GM18861 (cell line): ENCODE results near the gene RND3.
A peak's percentile ranks its signal among the peaks of the same experiment; 100 is the strongest.

Source experiments
- ATAC-seq: cut with Tn5 transposase; IDR thresholded peaks from one replicate; pipeline ENCODE4 v1.9.1; 2021; ENCODE audit not compliant: unreplicated experiment

Gene RND3, protein sequence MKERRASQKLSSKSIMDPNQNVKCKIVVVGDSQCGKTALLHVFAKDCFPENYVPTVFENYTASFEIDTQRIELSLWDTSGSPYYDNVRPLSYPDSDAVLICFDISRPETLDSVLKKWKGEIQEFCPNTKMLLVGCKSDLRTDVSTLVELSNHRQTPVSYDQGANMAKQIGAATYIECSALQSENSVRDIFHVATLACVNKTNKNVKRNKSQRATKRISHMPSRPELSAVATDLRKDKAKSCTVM

GRCh38 chr2:150487537-150488429 lies at the start of gene RND3:
RND3 (minus strand) TSS chr2:150487667; CDS start chr2:150487417, 250 bp downstream.
- peak; percentile 69 for ATAC-seq

DNA sequence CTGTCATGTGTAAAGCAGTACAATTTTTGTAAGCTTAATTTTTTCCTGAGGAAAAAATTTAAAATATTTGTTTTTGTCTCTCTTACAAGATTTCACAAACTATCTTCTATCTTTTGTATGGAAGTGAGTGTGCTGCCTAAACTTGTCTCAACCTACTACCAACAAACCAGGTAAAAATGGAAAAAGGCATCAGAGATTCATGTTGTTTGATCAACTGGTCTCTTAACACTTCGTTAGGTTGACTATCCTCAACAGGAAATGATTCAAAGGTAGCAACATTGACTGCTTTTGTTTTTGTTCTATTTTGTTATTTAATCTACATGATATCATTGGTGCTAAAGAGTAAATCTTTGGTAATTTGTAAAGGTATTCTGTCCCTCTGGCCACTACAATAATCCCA lies 47.7 kb upstream of the RND3 start:
- ATAC-seq, result no peak

- no peak for ATAC-seq
These were observed 45.4 kb upstream of the RND3 start for GRCh38 chr2:150532879-150533278.

- ATAC-seq, result no peak
These were observed 44.6 kb upstream of the RND3 start for GRCh38 chr2:150532020-150532419.

DNA sequence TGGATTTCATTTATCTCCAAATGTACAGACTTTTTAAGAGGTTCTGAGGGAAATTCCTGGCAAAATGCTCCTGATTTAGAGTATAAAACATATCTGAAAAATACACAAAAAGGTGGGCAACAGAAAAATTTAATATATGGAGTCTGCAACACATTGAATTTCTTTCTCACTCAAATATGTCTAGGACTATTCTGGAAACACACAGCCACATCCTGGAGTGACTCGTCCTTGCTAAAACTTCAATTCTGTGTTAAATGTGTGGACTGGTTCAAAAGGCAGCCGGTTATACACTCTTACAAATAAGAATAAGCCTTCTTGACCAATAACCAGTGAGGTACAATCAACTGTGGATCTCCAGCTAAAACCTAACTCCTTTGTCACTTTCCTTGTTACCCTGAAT lies 44.1 kb upstream of the RND3 start:
- no peak for ATAC-seq

GRCh38 chr2:150530168-150530567 lies 42.7 kb upstream of the RND3 start:
- no peak for ATAC-seq

DNA sequence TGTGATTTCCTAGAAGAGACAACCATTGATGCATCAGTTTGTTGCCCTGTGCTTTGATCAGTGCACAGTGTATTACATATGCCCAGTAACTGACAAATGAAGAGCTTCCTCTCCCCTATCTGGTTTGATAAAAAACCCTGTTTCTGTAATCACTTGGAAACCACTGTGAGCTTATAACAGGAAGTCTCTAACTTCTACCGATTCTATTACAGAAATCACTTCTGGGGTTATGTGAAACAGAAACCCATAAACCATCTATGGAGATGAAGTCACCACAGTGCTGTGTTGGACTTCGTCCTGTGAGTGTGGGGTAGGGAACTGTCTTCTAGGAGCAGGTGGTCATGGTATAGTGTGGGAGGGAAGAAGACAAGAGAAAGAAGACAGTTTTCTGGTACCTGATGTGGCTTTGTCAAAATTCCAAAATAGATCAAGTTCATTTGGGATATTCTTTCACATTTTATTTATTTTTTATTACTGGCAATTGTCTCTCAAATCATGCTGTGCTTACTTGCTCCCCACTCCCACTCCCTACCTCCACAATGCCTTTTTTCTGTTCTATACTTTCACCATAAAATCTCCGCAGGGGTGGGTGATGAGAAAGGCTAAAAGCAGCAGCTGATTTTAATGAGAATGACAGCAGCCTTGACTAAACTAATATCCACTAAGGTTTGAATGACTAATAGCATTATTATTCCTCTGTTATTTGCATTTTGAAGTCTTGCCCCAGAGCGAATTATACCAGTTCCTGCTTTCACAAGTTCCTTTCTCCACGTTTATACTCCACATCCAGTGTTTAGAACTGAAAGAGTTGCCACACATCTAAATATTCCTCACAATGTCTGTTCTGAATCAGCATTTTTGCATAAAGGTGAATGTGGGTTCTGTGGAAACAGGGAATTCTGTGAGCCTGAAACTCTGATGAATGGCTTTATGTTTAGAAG lies 41.7 kb upstream of the RND3 start:
- ATAC-seq, result peak; percentile 96

DNA sequence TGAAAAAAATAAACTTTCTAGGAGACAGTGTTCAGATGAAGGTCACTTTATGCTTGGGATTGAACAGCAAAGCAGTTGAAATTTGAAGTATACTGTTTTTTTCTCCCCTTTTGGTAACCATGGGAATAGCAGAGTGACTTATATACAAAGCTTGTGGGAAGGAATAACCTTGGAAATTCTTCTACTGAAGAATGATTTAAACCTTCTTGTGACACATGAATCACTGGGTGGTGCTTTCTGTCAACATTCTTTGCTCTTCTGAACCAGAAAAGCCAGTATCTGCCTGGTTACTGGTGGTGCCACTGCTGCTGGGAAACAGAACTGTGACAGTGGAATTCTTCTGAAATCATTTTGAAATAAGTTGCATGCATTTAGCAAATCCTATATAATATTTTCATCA lies 39.4 kb upstream of the RND3 start:
- no peak for ATAC-seq

DNA sequence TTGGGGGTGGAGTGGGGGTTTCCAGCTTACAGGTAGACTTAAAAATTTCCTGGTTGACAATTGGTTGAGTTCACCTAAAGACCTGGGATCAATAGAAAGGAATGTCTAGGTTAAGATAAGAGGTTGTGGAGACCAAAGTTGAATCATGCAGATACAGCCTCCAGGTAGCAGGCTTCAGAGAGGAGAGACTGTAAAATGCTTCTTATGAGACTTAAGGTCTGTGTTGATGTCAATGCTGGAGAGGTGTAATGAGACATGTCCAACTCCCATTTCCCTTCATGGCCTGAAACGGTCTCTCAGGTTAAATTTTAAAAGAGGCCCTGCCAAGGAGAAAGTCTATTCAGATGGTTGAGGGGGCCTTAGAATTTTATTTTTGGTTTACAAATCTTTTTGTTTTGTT lies 38.5 kb upstream of the RND3 start:
- no peak for ATAC-seq

GRCh38 chr2:150522269-150522668 lies 34.8 kb upstream of the RND3 start:
- ATAC-seq, result no peak

- ATAC-seq, result no peak
These were observed 33.6 kb upstream of the RND3 start for GRCh38 chr2:150520887-150521664.

GRCh38 chr2:150520033-150520432 lies 32.6 kb upstream of the RND3 start:
- ATAC-seq, result no peak

DNA sequence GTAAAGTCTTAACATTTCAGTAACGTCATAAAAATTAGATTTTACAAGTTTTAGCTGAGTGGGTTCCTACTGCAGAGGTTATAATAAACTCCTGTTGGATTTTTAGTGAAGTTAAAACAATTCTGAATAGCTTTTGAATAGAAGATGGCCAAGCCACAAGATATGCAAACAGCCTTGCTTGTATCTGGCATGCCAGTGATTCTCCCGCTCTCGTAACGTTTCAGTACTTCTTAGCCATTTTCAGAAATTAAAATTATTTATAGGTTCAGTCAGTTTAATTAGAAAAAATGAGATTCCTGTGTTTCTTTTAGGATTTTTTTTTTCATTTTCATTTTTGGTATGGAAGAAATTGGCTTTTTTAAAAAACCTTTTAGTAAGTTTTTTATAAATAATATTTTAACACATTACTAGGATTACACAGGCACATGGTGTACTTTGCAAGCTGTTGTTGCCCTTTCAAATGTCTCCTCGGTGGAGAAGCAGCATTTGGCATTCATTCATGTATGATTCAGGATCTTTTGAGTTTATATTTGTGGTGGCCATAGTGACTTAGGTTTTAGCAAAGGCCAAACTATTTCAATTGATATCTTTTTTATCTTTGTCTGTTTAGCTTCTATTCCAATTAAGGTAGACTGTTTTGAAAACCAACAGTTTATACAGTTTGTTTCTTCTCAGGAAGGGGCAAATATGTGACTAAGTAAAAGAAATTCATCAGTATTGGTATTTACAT lies 30.6 kb upstream of the RND3 start:
- ATAC-seq, result no peak

- ATAC-seq, result no peak
These were observed 26.2 kb upstream of the RND3 start for GRCh38 chr2:150513647-150514046.

DNA sequence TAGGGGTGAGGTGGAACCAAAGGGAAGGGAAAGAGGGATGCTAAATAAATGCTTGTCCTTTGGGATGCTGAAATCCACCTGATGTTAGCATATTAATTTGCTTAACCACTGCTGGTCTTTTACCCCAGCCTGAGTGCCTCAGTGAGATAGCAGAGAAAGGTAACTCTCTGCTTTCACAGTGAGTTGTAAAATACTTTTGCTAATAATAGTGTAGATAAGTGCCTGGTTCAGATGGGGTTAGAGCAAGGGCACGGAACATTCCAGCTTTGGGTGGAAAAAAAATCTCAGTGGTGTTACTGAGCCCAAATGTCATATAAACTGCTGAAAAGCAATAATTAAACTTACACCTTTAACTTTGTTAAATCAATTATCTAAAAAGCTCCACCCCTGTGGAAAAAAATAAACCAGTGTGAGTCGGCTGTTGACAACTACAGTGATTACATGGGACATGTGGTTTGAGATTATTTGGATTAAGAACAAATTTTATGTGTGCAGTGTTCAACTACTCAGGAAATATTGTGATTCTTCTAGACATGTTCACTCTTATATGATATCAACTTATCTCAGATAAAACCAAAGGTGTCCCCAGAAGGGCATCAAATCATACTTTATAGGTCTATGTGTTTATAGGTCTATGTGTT lies 21.1 kb upstream of the RND3 start:
- no peak for ATAC-seq

DNA sequence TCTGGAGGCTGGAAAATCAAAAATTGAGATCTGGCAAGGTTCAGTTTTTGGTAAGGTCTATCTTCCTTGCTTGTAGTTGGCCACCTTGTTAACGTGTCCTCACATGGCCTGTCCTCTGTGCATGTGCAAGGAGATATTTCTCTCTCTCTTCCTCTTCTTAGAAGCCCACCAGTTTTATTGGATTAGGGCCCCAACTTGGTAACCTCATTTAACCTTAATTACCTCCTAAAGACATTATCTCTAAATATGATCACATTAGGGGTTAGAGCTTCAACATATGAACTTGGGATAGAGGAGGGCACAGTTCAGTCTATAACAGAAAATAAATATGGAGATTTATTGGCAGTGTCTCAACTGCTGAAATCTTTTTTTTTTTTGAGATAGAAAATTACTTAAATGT lies 19.6 kb upstream of the RND3 start:
- ATAC-seq, result no peak

GRCh38 chr2:150505178-150505577 lies 17.7 kb upstream of the RND3 start:
- no peak for ATAC-seq

DNA sequence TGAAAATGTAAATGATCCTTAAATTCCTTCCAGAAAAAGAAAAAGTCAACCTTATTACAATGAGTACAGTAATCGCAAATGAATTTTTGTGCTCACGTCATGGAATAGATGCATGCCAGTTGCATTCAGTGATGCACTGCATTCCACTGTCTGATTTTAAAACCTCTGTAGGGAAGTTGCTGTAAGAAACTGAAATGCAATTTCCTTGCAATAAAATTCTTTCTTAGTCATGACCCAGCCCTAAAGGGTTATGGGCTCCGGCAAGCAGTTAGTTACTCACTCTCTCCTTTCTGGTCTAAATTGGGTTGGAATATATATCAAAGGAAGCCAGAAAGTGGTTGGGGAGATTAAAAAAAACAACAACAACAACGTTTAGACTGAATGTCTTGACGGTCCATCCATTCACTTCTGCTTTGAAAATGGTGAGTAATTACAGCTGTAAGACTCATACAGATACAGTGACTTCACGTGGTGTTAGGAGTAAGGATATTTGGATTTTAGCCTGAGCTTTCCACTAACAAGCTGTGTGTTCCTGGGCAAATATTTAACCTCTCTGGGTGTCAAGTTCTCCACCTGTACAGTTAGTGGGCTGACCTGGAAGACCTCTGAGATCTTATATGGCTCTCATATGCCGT lies 8.6 kb upstream of the RND3 start:
- no peak for ATAC-seq

DNA sequence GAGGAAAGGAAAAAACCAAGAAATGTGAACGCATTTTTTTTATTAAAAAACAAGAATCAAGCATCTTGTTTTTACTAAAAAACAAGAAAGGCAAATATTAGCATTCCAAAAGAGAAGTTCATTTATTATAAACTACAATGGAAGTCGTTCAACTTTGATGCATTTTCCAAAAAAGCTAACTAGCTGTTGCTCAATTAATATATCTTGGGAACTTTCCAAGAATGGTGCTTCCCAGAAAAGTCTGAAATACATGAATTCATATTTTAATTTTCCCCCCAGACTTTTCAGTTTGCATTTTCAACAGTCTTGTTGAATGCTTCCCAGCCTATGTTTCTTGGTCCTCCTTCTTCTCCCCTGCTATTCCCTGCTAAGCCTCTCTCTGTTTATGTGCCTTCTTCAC lies 7.5 kb upstream of the RND3 start:
- no peak for ATAC-seq
